ENCODE measurements around the gene TBR1. TPM values are rescaled to one million over a fixed set of nuclear protein-coding genes. Genes with fewer than 3 reads are reported as not detected.
A peak's percentile ranks its signal among the peaks of the same experiment; 100 is the strongest.

TBR1 gene
- total and polyA plus RNA-seq, 4 donors: under 0.01 TPM; not detected in 3

DNA sequence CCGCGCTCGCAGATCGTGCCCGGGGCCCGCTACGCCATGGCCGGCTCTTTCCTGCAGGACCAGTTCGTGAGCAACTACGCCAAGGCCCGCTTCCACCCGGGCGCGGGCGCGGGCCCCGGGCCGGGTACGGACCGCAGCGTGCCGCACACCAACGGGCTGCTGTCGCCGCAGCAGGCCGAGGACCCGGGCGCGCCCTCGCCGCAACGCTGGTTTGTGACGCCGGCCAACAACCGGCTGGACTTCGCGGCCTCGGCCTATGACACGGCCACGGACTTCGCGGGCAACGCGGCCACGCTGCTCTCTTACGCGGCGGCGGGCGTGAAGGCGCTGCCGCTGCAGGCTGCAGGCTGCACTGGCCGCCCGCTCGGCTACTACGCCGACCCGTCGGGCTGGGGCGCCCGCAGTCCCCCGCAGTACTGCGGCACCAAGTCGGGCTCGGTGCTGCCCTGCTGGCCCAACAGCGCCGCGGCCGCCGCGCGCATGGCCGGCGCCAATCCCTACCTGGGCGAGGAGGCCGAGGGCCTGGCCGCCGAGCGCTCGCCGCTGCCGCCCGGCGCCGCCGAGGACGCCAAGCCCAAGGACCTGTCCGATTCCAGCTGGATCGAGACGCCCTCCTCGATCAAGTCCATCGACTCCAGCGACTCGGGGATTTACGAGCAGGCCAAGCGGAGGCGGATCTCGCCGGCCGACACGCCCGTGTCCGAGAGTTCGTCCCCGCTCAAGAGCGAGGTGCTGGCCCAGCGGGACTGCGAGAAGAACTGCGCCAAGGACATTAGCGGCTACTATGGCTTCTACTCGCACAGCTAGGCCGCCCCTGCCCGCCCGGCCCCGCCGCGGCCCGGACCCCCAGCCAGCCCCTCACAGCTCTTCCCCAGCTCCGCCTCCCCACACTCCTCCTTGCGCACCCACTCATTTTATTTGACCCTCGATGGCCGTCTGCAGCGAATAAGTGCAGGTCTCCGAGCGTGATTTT is 7.6 kb downstream of the TBR1 start:
- WGBS: 7% methylated on average over 125 of the region's 125 CpGs
- H3K27ac ChIP-seq (ENCODE audit: low read depth in 1 of 2, low read length in 2 of 2): no peak overlapping the region
- H3K27me3 ChIP-seq (ENCODE audit: control insufficient read depth in 4 of 4, insufficient read depth in 4 of 4, low read length in 3 of 4): peaks cover 6 to 47% (median 27%) of the 10 kb centered on the region in 4 donors
- TF ChIP-seq FOXA1 (IDR thresholded peaks at IDR 0.05) (no peak), YY1 (IDR thresholded peaks at IDR 0.05) (no peak), EGR1 (IDR thresholded peaks at IDR 0.05; ENCODE audit: low read depth in 2 of 2) (no peak), NR2F2 (IDR thresholded peaks at IDR 0.05) (no peak), HNF4G (IDR thresholded peaks at IDR 0.05) (no peak), RAD21 (IDR thresholded peaks at IDR 0.05) (no peak), RXRA (IDR thresholded peaks at IDR 0.05) (no peak), HNF4A (conservative IDR thresholded peaks at IDR 0.05) (no peak), GABPA (IDR thresholded peaks at IDR 0.05 in 1 of 2, conservative IDR thresholded peaks at IDR 0.05 in 1 of 2) (no peak), TAF1 (conservative IDR thresholded peaks at IDR 0.05) (no peak), JUND (IDR thresholded peaks at IDR 0.05) (no peak), SP1 (IDR thresholded peaks at IDR 0.05) (no peak), FOXA2 (IDR thresholded peaks at IDR 0.05) (no peak)
- TF ChIP-seq, protein P1, sequence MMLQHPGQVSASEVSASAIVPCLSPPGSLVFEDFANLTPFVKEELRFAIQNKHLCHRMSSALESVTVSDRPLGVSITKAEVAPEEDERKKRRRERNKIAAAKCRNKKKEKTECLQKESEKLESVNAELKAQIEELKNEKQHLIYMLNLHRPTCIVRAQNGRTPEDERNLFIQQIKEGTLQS (IDR thresholded peaks at IDR 0.05): no peak
- TF ChIP-seq, protein P2, sequence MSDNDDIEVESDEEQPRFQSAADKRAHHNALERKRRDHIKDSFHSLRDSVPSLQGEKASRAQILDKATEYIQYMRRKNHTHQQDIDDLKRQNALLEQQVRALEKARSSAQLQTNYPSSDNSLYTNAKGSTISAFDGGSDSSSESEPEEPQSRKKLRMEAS (IDR thresholded peaks at IDR 0.05): no peak
- TF ChIP-seq, protein P3, sequence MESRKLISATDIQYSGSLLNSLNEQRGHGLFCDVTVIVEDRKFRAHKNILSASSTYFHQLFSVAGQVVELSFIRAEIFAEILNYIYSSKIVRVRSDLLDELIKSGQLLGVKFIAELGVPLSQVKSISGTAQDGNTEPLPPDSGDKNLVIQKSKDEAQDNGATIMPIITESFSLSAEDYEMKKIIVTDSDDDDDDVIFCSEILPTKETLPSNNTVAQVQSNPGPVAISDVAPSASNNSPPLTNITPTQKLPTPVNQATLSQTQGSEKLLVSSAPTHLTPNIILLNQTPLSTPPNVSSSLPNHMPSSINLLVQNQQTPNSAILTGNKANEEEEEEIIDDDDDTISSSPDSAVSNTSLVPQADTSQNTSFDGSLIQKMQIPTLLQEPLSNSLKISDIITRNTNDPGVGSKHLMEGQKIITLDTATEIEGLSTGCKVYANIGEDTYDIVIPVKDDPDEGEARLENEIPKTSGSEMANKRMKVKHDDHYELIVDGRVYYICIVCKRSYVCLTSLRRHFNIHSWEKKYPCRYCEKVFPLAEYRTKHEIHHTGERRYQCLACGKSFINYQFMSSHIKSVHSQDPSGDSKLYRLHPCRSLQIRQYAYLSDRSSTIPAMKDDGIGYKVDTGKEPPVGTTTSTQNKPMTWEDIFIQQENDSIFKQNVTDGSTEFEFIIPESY (IDR thresholded peaks at IDR 0.05): no peak
- TF ChIP-seq, protein P4, sequence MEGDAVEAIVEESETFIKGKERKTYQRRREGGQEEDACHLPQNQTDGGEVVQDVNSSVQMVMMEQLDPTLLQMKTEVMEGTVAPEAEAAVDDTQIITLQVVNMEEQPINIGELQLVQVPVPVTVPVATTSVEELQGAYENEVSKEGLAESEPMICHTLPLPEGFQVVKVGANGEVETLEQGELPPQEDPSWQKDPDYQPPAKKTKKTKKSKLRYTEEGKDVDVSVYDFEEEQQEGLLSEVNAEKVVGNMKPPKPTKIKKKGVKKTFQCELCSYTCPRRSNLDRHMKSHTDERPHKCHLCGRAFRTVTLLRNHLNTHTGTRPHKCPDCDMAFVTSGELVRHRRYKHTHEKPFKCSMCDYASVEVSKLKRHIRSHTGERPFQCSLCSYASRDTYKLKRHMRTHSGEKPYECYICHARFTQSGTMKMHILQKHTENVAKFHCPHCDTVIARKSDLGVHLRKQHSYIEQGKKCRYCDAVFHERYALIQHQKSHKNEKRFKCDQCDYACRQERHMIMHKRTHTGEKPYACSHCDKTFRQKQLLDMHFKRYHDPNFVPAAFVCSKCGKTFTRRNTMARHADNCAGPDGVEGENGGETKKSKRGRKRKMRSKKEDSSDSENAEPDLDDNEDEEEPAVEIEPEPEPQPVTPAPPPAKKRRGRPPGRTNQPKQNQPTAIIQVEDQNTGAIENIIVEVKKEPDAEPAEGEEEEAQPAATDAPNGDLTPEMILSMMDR (IDR thresholded peaks at IDR 0.05; ENCODE audit: low read depth, low read length, missing input control): no peak
- TF ChIP-seq, protein P5, sequence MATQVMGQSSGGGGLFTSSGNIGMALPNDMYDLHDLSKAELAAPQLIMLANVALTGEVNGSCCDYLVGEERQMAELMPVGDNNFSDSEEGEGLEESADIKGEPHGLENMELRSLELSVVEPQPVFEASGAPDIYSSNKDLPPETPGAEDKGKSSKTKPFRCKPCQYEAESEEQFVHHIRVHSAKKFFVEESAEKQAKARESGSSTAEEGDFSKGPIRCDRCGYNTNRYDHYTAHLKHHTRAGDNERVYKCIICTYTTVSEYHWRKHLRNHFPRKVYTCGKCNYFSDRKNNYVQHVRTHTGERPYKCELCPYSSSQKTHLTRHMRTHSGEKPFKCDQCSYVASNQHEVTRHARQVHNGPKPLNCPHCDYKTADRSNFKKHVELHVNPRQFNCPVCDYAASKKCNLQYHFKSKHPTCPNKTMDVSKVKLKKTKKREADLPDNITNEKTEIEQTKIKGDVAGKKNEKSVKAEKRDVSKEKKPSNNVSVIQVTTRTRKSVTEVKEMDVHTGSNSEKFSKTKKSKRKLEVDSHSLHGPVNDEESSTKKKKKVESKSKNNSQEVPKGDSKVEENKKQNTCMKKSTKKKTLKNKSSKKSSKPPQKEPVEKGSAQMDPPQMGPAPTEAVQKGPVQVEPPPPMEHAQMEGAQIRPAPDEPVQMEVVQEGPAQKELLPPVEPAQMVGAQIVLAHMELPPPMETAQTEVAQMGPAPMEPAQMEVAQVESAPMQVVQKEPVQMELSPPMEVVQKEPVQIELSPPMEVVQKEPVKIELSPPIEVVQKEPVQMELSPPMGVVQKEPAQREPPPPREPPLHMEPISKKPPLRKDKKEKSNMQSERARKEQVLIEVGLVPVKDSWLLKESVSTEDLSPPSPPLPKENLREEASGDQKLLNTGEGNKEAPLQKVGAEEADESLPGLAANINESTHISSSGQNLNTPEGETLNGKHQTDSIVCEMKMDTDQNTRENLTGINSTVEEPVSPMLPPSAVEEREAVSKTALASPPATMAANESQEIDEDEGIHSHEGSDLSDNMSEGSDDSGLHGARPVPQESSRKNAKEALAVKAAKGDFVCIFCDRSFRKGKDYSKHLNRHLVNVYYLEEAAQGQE (IDR thresholded peaks at IDR 0.05): no peak
- no peak overlapping the region for H3K9ac ChIP-seq (ENCODE audit: low read depth in 1 of 2, low read length in 2 of 2)
- H3K9me3 ChIP-seq (ENCODE audit: control insufficient read depth in 4 of 4, low read length in 3 of 4): peaks cover 1 to 19% (median 3%) of the 10 kb centered on the region in 4 donors
- no peak for DNase-seq (ENCODE audit: low spot score)
- H3K4me3 ChIP-seq (ENCODE audit: low read depth in 1 of 3, low read length in 3 of 3): peak overlapping the region in 1 of 3 donors; percentile 35
- no peaks in the 10 kb centered on the region for H3K36me3 ChIP-seq (ENCODE audit: control insufficient read depth in 4 of 4, insufficient read depth in 3 of 4, low read depth in 1 of 4, low read length in 3 of 4)
- peaks cover 7 to 14% (median 11%) of the 10 kb centered on the region in 4 donors for H3K4me1 ChIP-seq (ENCODE audit: control insufficient read depth in 4 of 4, insufficient read depth in 4 of 4, low read length in 3 of 4)

Data from liver (tissue), 9 donors.